ENCODE data around the gene CAPZA3.
"Not testable (repeated sequence)": the region's sequence is repeated elsewhere in the genome, so short reads cannot be mapped to it uniquely, and the experiment has no call there.

The CAPZA3 gene

GRCh38 chr12:18737819-18738218 lies at the start of gene CAPZA3, which contains the start of gene PLCZ1:
TSS of gene CAPZA3 (plus strand) at chr12:18738119. CDS start at chr12:18738269, 150 bp downstream.
TSS of gene PLCZ1 (minus strand) at chr12:18738012. CDS start at chr12:18737371, 641 bp downstream.
- no peak for DNase-seq (ENCODE audit: low read depth in 1 of 2, low spot score in 1 of 2)

GRCh38 chr12:18689771-18690170 lies 48.1 kb upstream of the CAPZA3 start:
- DNase-seq (ENCODE audit: low read depth in 1 of 2, low spot score in 1 of 2): no peak

- no peak for DNase-seq (ENCODE audit: low read depth in 1 of 2, low spot score in 1 of 2)
Observed at GRCh38 chr12:18690653-18691052, 47.3 kb upstream of the CAPZA3 start.

DNA sequence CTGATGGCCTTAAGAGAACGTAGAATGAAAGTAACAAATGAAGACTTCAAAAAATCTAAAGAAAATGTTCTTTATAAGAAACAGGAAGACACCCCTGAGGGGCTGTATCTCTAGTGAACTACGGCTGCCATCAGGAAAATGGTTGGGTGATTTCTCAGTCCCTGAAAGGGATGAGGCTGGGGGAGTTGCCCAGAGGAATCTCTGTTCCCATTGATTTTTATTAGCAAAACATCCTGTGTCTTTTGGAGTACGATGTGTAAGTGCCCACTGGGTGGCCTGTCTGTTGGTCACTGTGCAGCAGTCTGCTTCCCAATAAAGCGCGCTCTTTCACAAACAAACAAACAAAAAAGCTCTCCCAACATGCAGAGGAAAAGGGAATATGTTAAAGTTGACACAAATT lies 43.9 kb upstream of the CAPZA3 start:
- not testable (repeated sequence) for DNase-seq (ENCODE audit: low read depth in 1 of 2, low spot score in 1 of 2)

GRCh38 chr12:18696971-18697602 lies 40.8 kb upstream of the CAPZA3 start:
- no peak for DNase-seq (ENCODE audit: low read depth in 1 of 2, low spot score in 1 of 2)

DNA sequence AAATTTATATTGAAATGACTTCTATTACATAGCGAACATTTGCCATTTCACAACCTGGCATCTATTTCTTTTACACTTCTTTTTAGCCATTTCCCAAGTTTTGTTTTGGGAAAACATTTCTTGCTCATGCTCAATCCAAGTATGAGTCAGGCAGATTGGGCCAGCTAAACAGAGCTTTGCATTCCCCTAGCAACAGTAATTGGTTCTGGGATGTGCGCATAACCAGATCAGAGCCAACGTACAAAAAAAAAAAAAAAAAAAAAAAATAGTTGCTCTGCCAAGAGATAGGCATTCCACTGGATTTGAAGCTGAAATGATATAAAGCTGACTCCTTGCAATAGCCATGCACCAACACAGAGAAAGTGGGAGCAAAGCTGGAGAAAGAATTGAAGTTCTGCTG lies 37.6 kb upstream of the CAPZA3 start:
- no peak for DNase-seq (ENCODE audit: low read depth in 1 of 2, low spot score in 1 of 2)

DNA sequence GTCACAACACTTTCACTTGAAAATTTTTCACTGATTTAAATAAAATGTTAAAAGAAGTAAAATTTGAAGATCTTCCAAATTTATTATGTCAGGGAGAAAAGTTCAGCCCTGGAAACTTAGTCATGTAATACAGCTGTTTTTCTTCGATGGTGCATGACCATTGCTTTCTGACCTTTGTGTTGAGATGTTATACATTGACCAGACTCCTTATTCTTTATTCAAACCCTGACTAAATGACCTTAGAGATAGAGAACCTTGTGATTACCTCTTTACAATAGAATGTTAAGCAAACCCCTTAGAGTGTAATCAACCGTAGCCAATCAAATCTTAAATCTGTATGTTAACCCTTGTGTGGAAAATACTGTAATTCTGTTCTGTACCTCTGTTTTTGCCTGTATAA lies 34.6 kb upstream of the CAPZA3 start:
- no peak for DNase-seq (ENCODE audit: low read depth in 1 of 2, low spot score in 1 of 2)

DNA sequence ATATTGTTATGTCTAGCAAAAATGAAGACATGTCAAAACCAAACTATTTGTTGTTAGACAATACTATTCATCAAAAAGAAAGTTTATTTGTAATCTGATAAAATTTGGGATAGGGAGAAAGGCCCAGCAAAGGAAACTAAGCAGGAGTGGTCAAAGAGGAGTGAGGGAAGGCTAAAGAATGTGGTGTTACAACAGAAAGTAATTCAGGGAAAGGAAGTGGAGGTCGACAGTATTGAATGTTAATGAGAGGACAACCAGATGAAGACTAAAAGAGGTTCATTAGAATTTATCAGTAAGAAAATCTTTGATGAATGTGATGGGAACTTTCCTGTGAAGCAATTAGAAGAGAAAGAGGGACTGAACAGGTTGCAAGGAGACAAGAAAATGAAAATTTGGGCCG lies 34.0 kb upstream of the CAPZA3 start:
- DNase-seq (ENCODE audit: low read depth in 1 of 2, low spot score in 1 of 2): no peak

DNA sequence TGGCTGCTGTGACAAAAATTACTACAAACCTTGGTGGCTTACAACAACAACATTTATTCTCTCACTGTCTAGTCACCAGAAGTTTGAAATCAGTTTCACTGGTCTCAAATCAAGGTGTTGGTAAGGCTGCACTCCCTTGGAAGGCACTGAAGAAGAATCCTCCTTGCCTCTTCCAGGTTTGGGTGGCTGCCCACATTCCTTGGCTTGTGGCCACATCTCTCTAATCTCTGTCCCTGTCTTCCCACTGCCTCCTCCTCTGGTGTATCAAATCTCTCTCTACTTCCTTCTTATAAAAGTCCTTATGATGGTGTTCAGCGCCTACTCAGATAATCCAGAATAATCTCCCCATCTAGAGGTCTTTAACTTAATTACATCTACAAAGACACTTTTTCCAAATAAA lies 31.1 kb upstream of the CAPZA3 start:
- no peak for DNase-seq (ENCODE audit: low read depth in 1 of 2, low spot score in 1 of 2)

DNA sequence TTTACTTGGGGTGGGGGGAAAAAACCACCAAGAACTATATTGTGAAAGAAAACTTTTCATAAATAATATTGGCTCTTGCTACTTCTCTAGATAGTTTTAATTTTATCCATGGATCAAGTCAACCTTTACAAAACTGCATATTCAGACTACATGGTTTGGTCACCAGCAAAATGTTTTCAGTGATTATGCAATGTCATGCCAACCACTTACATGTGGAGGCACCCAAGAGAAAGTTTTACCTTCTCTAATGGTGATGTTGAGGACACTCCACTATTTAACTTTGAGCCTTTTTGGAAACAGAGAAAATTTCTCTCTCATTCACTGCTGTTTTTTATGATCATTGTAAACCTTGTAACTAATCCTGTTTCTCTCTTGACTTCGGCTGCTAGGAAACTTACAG lies 21.7 kb upstream of the CAPZA3 start:
- DNase-seq (ENCODE audit: low read depth in 1 of 2, low spot score in 1 of 2): no peak

GRCh38 chr12:18718462-18718861 lies 19.5 kb upstream of the CAPZA3 start:
- no peak for DNase-seq (ENCODE audit: low read depth in 1 of 2, low spot score in 1 of 2)

DNA sequence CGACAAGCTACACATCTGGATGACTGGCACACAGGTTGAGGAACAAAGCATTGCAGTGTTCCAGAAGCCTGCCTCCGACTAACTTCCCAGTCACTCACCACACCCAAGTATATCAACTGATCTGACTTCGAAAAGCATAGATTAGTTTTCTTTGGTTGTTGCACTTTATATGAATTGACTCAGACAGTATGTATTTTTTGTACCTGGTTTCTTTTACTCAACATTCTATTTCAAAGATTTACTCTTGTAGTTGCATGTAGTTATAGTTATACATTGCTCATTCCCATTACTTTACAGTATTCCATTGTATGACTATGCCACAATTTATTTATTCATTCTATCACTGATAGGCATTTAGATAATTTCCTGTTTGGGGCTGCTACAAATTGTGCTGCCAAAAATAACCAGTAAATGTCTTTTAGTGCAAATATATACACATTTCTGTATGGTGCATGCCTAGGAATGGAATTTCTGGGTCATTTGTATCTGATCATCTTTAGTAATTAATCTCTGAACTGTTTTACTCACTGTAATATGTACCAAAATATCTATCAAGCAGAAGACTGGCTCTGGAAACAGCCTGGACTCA lies 17.9 kb upstream of the CAPZA3 start:
- DNase-seq (ENCODE audit: low read depth in 1 of 2, low spot score in 1 of 2): no peak

DNA sequence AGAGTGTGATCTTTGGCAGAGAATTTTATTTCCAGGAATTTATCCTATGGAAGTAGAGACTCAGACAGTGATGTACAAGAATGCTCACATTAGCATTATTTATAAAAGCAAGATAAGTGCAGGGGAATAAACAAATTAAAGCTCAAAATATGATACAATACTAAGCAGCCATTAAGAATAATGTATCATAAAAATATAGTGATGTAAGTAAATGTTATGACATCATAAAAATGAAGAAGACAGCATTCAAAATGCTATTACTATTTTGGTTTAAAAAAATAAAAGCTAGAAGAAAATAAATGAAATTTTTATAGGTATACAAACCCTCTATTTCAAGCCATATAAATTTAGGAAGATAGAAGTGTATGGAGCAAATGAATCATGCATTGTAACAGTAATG lies 17.2 kb upstream of the CAPZA3 start:
- DNase-seq (ENCODE audit: low read depth in 1 of 2, low spot score in 1 of 2): no peak

DNA sequence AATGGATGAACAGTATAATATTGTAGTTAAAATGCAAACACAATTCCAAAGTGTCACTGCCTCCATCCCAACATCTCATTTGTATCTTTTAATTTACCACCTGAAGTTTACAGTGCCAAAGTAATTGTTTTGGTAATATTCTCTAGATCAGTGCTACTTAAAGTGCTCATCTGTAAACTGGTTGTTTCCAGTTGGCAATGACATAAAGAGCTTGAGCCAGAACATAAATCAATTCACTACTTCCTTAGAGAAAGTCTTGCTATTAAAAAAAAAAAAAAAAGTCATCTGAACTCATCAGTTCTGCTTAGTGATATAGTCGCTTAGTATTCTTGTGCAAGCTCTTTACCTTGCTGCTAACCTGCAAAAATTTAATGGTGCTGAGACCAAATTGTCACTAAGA lies 16.5 kb upstream of the CAPZA3 start:
- DNase-seq (ENCODE audit: low read depth in 1 of 2, low spot score in 1 of 2): no peak

- no peak for DNase-seq (ENCODE audit: low read depth in 1 of 2, low spot score in 1 of 2)
Observed at GRCh38 chr12:18723752-18724151, 14.2 kb upstream of the CAPZA3 start.

DNA sequence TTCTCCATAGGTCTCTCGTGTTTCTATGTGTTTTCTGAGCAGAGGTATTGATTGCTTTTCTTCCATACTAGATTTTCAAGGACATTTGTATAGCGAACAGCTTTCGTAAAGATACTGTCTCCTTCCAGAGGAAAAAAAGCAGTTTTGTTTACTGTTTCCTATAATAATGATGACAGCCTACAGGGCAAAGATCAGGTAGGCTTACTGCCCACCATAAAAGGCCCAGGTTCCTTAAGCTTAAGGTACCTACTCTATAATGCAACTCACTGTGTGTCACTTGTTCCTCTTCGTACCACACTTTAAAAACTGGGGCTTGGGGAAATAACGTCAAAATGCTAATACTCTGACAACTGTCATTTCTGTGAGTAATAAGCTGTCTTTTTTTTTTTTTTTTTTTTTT lies 6.8 kb upstream of the CAPZA3 start:
- DNase-seq (ENCODE audit: low read depth in 1 of 2, low spot score in 1 of 2): no peak

DNA sequence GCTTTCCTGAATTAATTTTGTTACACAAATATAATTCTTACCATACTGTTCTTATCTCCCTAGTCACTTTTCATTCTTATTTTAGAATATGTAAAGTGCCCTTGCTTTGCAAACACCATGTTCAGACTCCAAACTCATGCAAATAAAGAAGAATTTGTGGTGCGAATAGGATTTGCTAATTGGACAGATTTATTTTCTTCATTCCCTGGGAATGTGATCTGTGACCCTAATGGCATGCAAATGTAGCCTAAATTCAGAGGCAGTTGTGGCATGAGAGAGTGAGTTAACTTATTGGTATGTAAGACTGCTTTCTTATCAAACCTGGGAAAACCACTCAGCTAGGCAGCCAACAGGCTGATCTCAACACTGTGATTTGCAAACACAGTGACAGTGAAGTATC lies 10.0 kb downstream of the CAPZA3 start:
- DNase-seq (ENCODE audit: low read depth in 1 of 2, low spot score in 1 of 2): no peak

- DNase-seq (ENCODE audit: low read depth in 1 of 2, low spot score in 1 of 2): no peak
Observed at GRCh38 chr12:18749386-18749957, 11.6 kb downstream of the CAPZA3 start.

DNA sequence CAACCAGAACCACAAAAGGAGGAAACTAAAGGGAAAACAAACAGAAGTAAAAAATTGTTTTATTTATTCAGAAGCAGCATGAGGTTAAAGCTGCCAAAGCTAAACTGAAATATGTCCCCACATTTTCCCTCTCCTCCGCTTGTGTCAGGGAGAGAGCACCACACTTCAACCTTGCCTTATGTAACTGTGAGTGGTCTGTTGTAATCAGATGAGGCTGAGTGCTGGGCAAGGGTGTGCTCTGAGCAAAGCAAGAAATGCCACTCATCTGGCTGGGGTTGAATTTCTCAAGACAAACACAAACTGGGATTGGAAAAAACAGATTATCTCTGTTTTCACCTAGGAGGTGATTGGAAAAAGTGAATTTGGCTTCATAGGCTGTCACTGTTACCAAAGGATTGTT lies 12.2 kb downstream of the CAPZA3 start:
- DNase-seq (ENCODE audit: low read depth in 1 of 2, low spot score in 1 of 2): no peak

DNA sequence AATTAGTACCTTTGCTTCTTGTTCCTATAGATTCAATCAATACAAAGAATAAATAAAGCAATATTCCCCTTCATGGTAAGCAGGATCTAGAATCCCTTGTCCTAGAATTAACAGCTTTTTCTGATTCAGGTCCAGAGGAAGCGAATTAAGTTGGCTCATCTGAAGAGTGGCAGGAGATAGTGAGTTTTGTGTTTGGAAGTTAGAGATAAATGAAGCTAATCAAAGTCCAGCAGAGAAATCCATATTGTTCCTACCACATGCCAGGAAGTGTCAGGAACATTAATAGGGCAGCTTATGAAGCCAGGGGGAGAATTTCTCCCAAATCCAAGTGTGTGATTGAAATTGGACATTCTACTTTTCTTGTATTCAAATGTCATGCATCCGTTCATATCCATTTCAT lies 13.9 kb downstream of the CAPZA3 start:
- DNase-seq (ENCODE audit: low read depth in 1 of 2, low spot score in 1 of 2): no peak

DNA sequence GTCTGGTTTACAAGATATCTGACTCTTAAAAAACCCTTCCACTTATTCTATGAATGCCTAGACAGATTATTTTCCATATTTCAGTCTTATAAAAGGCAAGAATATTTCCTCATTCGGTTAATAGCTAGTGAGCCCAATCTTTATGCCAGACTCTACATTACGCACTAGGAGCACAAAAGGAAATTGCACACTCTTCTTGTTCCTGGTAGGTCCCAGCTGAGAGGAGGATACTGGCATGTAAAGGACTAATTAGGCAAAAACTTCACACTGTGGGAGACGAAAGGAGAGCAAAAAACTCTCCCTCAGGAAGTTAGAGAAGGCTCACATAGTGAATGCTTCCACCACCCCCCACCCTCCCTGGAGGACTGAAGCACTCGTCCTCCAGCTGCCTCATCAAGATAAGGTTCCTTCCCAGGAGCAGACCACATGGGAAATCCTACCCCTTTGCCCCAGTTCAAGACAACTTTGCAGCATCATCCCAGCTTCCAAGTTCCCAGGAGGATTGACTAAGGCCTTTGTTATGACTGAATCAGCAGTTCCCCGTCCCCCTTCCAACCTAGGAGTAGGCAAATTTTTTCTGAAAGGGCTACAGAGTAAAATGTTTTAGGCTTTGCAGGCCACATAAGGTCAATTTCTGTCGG lies 14.5 kb downstream of the CAPZA3 start:
- DNase-seq (ENCODE audit: low read depth in 1 of 2, low spot score in 1 of 2): no peak

- no peak for DNase-seq (ENCODE audit: low read depth in 1 of 2, low spot score in 1 of 2)
Observed at GRCh38 chr12:18752947-18753346, 15.0 kb downstream of the CAPZA3 start.

Measured in activated CD4-positive, alpha-beta T cell treated with anti-CD3 and anti-CD28 coated beads, Interleukin-2, amount 50 U/mL, for 24 hours (primary cell).